Right lobe of liver (tissue), 6 donors: Measurements from ENCODE around the gene SINHCAF. TPM values are rescaled to one million over a fixed set of nuclear protein-coding genes. Genes with fewer than 3 reads are reported as not detected.
"Not testable (repeated sequence)": the region's sequence is repeated elsewhere in the genome, so short reads cannot be mapped to it uniquely, and the experiment has no call there.

Experiments used
- ATAC-seq, 4 donors: fragments of 200-7000 bp; cut with Tn5 transposase; one replicate each; pipeline ENCODE4 v1.9.1; 2020; ENCODE audit warnings: mild to moderate bottlenecking in 4 of 4, moderate library complexity in 4 of 4
- DNase-seq, 3 donors: peaks; one replicate each; pipeline ENCODE4 v3.0.0-alpha.2; 2020
- H3K27ac ChIP-seq, 3 donors: fragments of 200-600 bp; one replicate each; pipeline ENCODE4 v1.8.0; 2022
- H3K27me3 ChIP-seq, 2 donors: fragments of 200-600 bp; one replicate each; pipeline ENCODE4 v1.8.0; 2022
- H3K36me3 ChIP-seq, 4 donors: fragments of 200-600 bp; sonication (generic) in 1 of 4; one replicate each; pipeline versions ENCODE4 v1.5.1 to v1.8.0; 2017 to 2022; ENCODE audit warnings: control low read depth in 1 of 4
- H3K4me1 ChIP-seq, 4 donors: fragments of 200-600 bp; sonication (generic) in 1 of 4; one replicate each; pipeline versions ENCODE4 v1.5.1 to v1.8.0; 2017 to 2022; ENCODE audit warnings: control low read depth in 1 of 4
- H3K4me3 ChIP-seq, 3 donors: fragments of 200-600 bp; one replicate each; pipeline ENCODE4 v1.8.0; 2022
- H3K9me3 ChIP-seq, 4 donors: fragments of 200-600 bp; sonication (generic) in 1 of 4; one replicate each; pipeline versions ENCODE4 v1.5.1 to v1.8.0; 2017 to 2022; ENCODE audit warnings: control low read depth in 1 of 4
- CTCF ChIP-seq, 4 donors: fragments of 200-600 bp in 3 of 4; fragments of 450-650 bp in 1 of 4; IDR thresholded peaks; one replicate each; pipeline versions ENCODE4 v1.5.1 to v1.8.0; 2016 to 2022; ENCODE audit warnings: antibody characterized with exemption in 4 of 4, mild to moderate bottlenecking in 2 of 4
- POLR2A ChIP-seq: fragments of 450-650 bp; IDR thresholded peaks from one replicate; pipeline ENCODE4 v1.6.1; 2017; ENCODE audit warnings: antibody characterized with exemption, mild to moderate bottlenecking
- WGBS: methylation state at CpG from one replicate; pipeline ENCODE4 v1.1.6; 2018; ENCODE audit warnings: low coverage, low lambda C conversion rate; ENCODE audit not compliant: insufficient coverage; ENCODE audit errors: missing lambda C conversion rate; 5-methylcytosine and 5-hydroxymethylcytosine counted together
- intact Hi-C, 2 donors: fragments of 100-400 bp; cut with DNase I; formaldehyde crosslinking; loops; one replicate each; pipeline versions ENCODE4 v1.11.2 to v1.14.1; 2022
- total RNA-seq, 6 experiments: library from RNA; depleted of rRNA in 2 of 6; stranded (reverse); fragments of >200 nt in 2 of 6; fragmentation: NEBNext Ultra II Directional in 3 of 6; extraction: Animal tissue kit (Norgen Biotek cat#: 25700) in 3 of 6; gene quantifications; one replicate each; pipeline versions ENCODE4 v1.1.0 to v1.2.4, GENCODE V29; 2016 to 2023
- donor health status: DM: no; HTN: yes; CAD: no.
- donor health status: DM: no; HTN: no; CAD: no.
- donor health status: DM: no; HTN: no; CAD: no.
- donor health status: DM: no; HTN: yes; CAD: no.
- donor health status: DM: no; HTN: yes; CAD: no.

SINHCAF gene
- total RNA-seq, 6 experiments from 2014 or later = 1.6 to 21.9 (median 8.2) TPM

GRCh38 chr12:31274520-31275300 lies 51.2 kb downstream of the SINHCAF start:
- no peak overlapping the region for H3K4me3 ChIP-seq
- no peak for TF ChIP-seq POLR2A
- no peak for TF ChIP-seq CTCF (IDR thresholded peaks at IDR 0.05)
- intact Hi-C loops = no loop called here
- 50% methylated on average over 1 of the region's 2 CpGs for WGBS
- DNase-seq (no peak), ATAC-seq (no peak)
- H3K9me3 ChIP-seq = no peaks in the 10 kb centered on the region
- H3K27me3 ChIP-seq = no peaks in the 10 kb centered on the region
- H3K36me3 ChIP-seq = no peaks in the 10 kb centered on the region
- H3K27ac ChIP-seq = no peak overlapping the region
- H3K4me1 ChIP-seq = no peaks in the 10 kb centered on the region

GRCh38 chr12:31273794-31274193 lies 52.2 kb downstream of the SINHCAF start:
- H3K9me3 ChIP-seq, H3K27me3 ChIP-seq, H3K4me1 ChIP-seq, intact Hi-C loops, ATAC-seq, H3K4me3 ChIP-seq, H3K36me3 ChIP-seq, DNase-seq, H3K27ac ChIP-seq: not testable (repeated sequence)
- WGBS = 93% methylated on average over 6 of the region's 6 CpGs

- 80% methylated on average over 2 of the region's 4 CpGs for WGBS
- ATAC-seq = no peak
- H3K4me3 ChIP-seq = no peak overlapping the region
- no peak for DNase-seq
- no peaks in the 10 kb centered on the region for H3K36me3 ChIP-seq
- no peaks in the 10 kb centered on the region for H3K4me1 ChIP-seq
- intact Hi-C loops = no loop called here
- no peak for TF ChIP-seq POLR2A
- no peak for TF ChIP-seq CTCF (IDR thresholded peaks at IDR 0.05)
- H3K9me3 ChIP-seq = no peaks in the 10 kb centered on the region
- H3K27ac ChIP-seq = no peak overlapping the region
- no peaks in the 10 kb centered on the region for H3K27me3 ChIP-seq
These were observed 53.2 kb downstream of the SINHCAF start for GRCh38 chr12:31272607-31273225.

- no peaks in the 10 kb centered on the region for H3K27me3 ChIP-seq
- no peaks in the 10 kb centered on the region for H3K4me1 ChIP-seq
- ATAC-seq (no peak), DNase-seq (no peak)
- no peaks in the 10 kb centered on the region for H3K9me3 ChIP-seq
- no peak for TF ChIP-seq POLR2A
- no peak for TF ChIP-seq CTCF (IDR thresholded peaks at IDR 0.05)
- intact Hi-C loops = no loop called here
- WGBS = 75% methylated on average over 2 of the region's 2 CpGs
- H3K27ac ChIP-seq = no peak overlapping the region
- H3K4me3 ChIP-seq = no peak overlapping the region
- H3K36me3 ChIP-seq = no peaks in the 10 kb centered on the region
These were observed 58.0 kb downstream of the SINHCAF start for GRCh38 chr12:31267966-31268365.

- TF ChIP-seq POLR2A (no peak), CTCF (IDR thresholded peaks at IDR 0.05) (no peak)
- H3K27ac ChIP-seq = no peak overlapping the region
- H3K36me3 ChIP-seq = no peaks in the 10 kb centered on the region
- ATAC-seq (no peak), DNase-seq (no peak)
- H3K4me3 ChIP-seq = no peak overlapping the region
- no peaks in the 10 kb centered on the region for H3K27me3 ChIP-seq
- intact Hi-C loops = no loop called here
- no peaks in the 10 kb centered on the region for H3K4me1 ChIP-seq
- WGBS = 68% methylated on average over 7 of the region's 11 CpGs
- H3K9me3 ChIP-seq = no peaks in the 10 kb centered on the region
These were observed 60.2 kb downstream of the SINHCAF start for GRCh38 chr12:31265722-31266121.
